ENCODE data around the gene KCNJ6.
"Not testable (repeated sequence)": the region's sequence is repeated elsewhere in the genome, so short reads cannot be mapped to it uniquely, and the experiment has no call there.

The KCNJ6 gene

GRCh38 chr21:37669249-37669648 lies 247.0 kb downstream of the KCNJ6 start:
- no peak for DNase-seq

- no peak for DNase-seq
These were observed 247.6 kb downstream of the KCNJ6 start for GRCh38 chr21:37668462-37669239.

GRCh38 chr21:37667380-37667779 lies 248.9 kb downstream of the KCNJ6 start:
- DNase-seq: no peak

- DNase-seq: no peak
These were observed 250.8 kb downstream of the KCNJ6 start for GRCh38 chr21:37665230-37666024.

GRCh38 chr21:37662227-37662626 lies 254.0 kb downstream of the KCNJ6 start:
- DNase-seq: not testable (repeated sequence)

GRCh38 chr21:37660709-37661108 lies 255.5 kb downstream of the KCNJ6 start:
- DNase-seq: no peak

- DNase-seq: no peak
These were observed 256.4 kb downstream of the KCNJ6 start for GRCh38 chr21:37659874-37660273.

GRCh38 chr21:37658817-37659458 lies 257.3 kb downstream of the KCNJ6 start:
- no peak for DNase-seq

GRCh38 chr21:37658121-37658816 lies 258.0 kb downstream of the KCNJ6 start:
- DNase-seq: no peak

- no peak for DNase-seq
These were observed 259.4 kb downstream of the KCNJ6 start for GRCh38 chr21:37656899-37657298.

- DNase-seq: no peak
These were observed 260.5 kb downstream of the KCNJ6 start for GRCh38 chr21:37655611-37656300.

GRCh38 chr21:37654596-37654995 lies 261.7 kb downstream of the KCNJ6 start:
- no peak for DNase-seq

GRCh38 chr21:37653201-37653600 lies 263.1 kb downstream of the KCNJ6 start:
- no peak for DNase-seq

GRCh38 chr21:37647781-37648180 lies 268.5 kb downstream of the KCNJ6 start:
- no peak for DNase-seq

- DNase-seq: not testable (repeated sequence)
These were observed 269.5 kb downstream of the KCNJ6 start for GRCh38 chr21:37646761-37647160.

GRCh38 chr21:37645848-37646247 lies 270.4 kb downstream of the KCNJ6 start:
- DNase-seq: no peak

- DNase-seq: no peak
These were observed 271.6 kb downstream of the KCNJ6 start for GRCh38 chr21:37644636-37645035.

GRCh38 chr21:37643862-37644261 lies 272.4 kb downstream of the KCNJ6 start:
- DNase-seq: not testable (repeated sequence)

- DNase-seq: no peak
These were observed 273.8 kb downstream of the KCNJ6 start for GRCh38 chr21:37642493-37642892.

- DNase-seq: no peak
These were observed 276.5 kb downstream of the KCNJ6 start for GRCh38 chr21:37639756-37640155.

GRCh38 chr21:37636152-37636860 lies 280.0 kb downstream of the KCNJ6 start:
- DNase-seq: no peak

All from NCI-H774 (cell line).